ENCODE data around the gene FSCN2.
"Not testable (repeated sequence)": the region's sequence is repeated elsewhere in the genome, so short reads cannot be mapped to it uniquely, and the experiment has no call there.

The FSCN2 gene

GRCh38 chr17:81579298-81579697 lies 51.1 kb downstream of the FSCN2 start:
- DNase-seq: no peak

DNA sequence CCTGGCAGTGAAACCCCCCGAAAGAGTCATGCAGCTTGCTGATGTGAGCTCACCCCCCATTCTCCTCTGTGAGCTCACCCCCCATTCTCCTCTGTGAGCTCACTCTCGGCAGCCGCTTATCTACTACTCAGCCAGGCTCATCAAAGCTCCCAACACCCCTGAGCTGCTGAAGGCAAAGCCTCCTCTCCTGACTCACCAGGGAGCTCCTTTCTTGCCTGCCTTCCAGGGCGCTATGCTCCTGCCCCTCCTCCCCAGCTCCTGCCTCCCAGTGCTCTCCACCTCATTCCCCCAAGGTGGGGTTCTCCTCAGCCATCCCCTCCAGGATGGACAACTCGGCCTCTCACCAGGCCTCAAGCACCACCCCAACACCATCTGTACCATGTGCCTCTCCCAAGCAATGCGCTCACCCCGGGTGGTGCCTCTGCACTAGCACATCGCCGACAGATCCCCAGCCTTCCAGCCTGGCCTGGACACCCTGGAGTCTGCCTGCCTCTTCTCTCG lies 51.7 kb downstream of the FSCN2 start:
- DNase-seq: no peak

DNA sequence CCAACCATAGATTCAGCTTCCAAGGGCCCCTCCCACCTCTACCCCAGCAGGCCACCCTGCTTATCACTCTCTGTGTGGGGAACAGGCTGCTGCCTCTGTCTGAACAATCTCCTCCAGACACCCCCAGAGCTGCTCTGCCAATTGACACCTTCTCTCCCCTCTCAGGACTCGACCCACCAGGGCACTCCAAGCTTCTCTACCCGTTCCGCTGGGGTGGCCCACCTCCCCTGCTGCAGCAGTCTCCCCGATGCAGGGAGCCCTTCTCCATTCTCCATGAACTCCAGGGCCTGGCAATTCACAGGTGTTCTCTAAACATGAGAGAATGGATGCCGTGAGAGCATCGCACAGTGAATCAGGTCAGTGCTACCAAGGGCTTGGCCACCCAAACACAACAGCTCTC lies 52.3 kb downstream of the FSCN2 start:
- DNase-seq: no peak

DNA sequence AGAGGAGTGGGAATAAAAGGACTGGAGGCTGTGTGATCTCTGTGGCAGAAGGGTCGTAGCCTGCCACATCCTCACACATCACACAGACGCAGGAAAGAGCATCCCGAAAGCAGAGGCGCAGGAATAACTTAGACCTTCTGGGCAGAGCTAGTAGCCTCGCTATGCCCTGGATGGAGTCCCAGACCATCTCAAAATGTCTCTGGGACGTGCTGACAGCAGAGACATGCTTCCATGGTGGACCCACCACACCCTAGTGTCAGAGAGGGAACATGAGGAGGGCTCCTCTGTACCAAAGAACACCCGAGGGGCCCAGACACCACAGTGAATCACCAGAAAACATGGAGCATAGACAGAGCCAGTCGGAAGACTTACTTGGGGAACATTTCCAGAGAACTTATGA lies 53.6 kb downstream of the FSCN2 start:
- DNase-seq: no peak

- DNase-seq: no peak
These were observed 54.2 kb downstream of the FSCN2 start for GRCh38 chr17:81582341-81582740.

- DNase-seq: no peak
These were observed 54.6 kb downstream of the FSCN2 start for GRCh38 chr17:81582749-81583148.

DNA sequence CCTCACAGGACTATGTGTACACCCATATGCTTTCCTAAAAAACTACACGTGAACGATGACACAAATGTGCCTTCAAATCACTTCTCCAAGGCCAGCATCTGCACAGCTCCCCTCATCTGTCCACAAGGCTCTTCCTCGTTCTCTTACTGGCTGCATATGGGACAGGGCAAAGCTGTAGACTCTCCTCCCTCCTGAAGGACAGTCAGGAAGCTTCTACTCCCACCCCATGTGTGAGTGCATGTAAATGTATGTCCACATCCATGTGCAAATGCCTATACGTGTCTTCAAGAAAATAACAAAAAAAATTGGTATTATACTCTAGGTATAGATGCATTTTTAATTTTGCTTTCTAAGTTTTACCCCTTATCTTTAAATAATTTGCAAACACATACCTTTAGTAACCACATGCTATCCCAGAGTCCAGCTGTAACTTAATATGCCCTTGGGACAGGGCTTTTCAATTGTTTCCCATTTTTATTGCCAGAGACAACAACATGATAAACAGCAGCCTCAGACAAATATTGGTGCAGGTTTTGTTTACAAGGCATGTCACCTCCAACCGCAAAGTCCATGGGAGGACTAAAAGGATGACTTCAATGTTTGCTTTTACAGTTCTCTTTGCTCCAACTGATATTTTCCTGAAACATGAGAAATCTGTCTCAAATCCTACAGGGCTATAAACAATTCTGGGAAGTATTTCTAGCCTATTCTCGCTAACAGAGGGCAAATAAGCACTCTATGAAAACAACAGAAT lies 55.6 kb downstream of the FSCN2 start:
- no peak for DNase-seq

- DNase-seq: not testable (repeated sequence)
These were observed 56.6 kb downstream of the FSCN2 start for GRCh38 chr17:81584771-81585170.

DNA sequence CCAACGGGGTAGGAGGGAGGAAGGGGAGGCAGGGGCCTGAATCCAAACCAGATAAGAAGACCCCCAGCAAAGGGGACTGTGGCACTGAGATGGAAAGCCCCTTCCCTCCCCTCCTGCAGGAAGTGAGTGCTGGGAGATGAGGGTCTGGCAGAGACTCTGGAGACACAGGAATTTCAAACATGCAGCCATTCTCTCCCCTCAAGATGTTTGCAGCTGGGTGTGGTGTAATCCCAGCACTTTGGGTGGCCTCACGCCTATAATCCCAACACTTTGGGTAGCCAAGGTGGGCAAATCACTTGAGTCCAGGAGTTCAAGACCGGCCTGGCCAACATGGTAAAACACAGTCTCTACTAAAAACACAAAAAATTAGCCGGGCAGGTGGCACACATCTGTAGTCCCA lies 57.9 kb downstream of the FSCN2 start:
- no peak for DNase-seq

Measured in NCI-H187 treated with DMSO at 0.1 percent for 48 hours (cell line).